Peyer's patch (tissue), 4 donors: Measurements from ENCODE around the gene CREB1. TPM values are rescaled to one million over a fixed set of nuclear protein-coding genes. Genes with fewer than 3 reads are reported as not detected.

Experiments
- DNase-seq, 3 donors: peaks; one replicate each; pipeline ENCODE4 v3.0.0-alpha.2; 2017 to 2019
- H3K27ac ChIP-seq, 4 donors: fragments of 200-600 bp; sonication (generic); one replicate each; pipeline ENCODE4 v1.5.1; 2016 to 2019
- H3K27me3 ChIP-seq, 2 donors: fragments of 200-600 bp; sonication (generic); one replicate each; pipeline ENCODE4 v1.5.1; 2019
- H3K36me3 ChIP-seq, 3 donors: fragments of 200-600 bp; sonication (generic); one replicate each; pipeline ENCODE4 v1.5.1; 2016 to 2019
- H3K4me1 ChIP-seq, 4 donors: fragments of 200-600 bp; sonication (generic); one replicate each; pipeline ENCODE4 v1.5.1; 2016 to 2019
- H3K4me3 ChIP-seq, 4 donors: fragments of 200-600 bp; sonication (generic); 1 replicate in 3 of 4; 2 replicates in 1 of 4; pipeline ENCODE4 v1.5.1; 2016 to 2019; ENCODE audit warnings: mild to moderate bottlenecking in 1 of 4
- H3K9me3 ChIP-seq, 4 donors: fragments of 200-600 bp; sonication (generic); one replicate each; pipeline ENCODE4 v1.5.1; 2016 to 2019; ENCODE audit warnings: mild to moderate bottlenecking in 1 of 4
- CTCF ChIP-seq, 6 experiments: fragments of 450-650 bp in 4 of 6; fragments of 200-600 bp in 2 of 6; sonication (generic) in 1 of 6; IDR thresholded peaks; one replicate each; pipeline ENCODE4 v1.5.1; 2017 to 2019; ENCODE audit warnings: antibody characterized with exemption in 6 of 6, mild to moderate bottlenecking in 3 of 6, moderate library complexity in 1 of 6
- POLR2A ChIP-seq, 2 donors: fragments of 450-650 bp; IDR thresholded peaks; one replicate each; pipeline ENCODE4 v1.5.1; 2017; ENCODE audit warnings: antibody characterized with exemption in 2 of 2, mild to moderate bottlenecking in 2 of 2, moderate library complexity in 2 of 2
- total RNA-seq, 4 donors: library from RNA; depleted of rRNA; stranded (reverse); fragments of >200 nt; gene quantifications; one replicate each; pipeline ENCODE4 v1.1.0, GENCODE V29; 2016

CREB1 gene
- total RNA-seq, 4 donors from 2014 or later = 27.9 to 97.4 (median 54.6) TPM

- Histone ChIP-seq H3K36me3 (peaks cover 0 to 18% (median 0%) of the 10 kb centered on the region in 3 donors), H3K4me1 (no peaks in the 10 kb centered on the region), H3K4me3 (no peak overlapping the region), H3K9me3 (no peaks in the 10 kb centered on the region), H3K27me3 (no peaks in the 10 kb centered on the region), H3K27ac (no peak overlapping the region)
- DNase-seq = no peak
- TF ChIP-seq CTCF (IDR thresholded peaks at IDR 0.05) (no peak), POLR2A (IDR thresholded peaks at IDR 0.05) (no peak)
Observed at GRCh38 chr2:207600231-207600630, 70.5 kb downstream of the CREB1 start.

- no peaks in the 10 kb centered on the region for H3K9me3 ChIP-seq
- peaks cover 0 to 13% (median 0%) of the 10 kb centered on the region in 3 donors for H3K36me3 ChIP-seq
- H3K4me1 ChIP-seq = no peaks in the 10 kb centered on the region
- DNase-seq = no peak
- H3K27ac ChIP-seq = no peak overlapping the region
- H3K27me3 ChIP-seq = no peaks in the 10 kb centered on the region
- TF ChIP-seq CTCF (IDR thresholded peaks at IDR 0.05) (no peak), POLR2A (IDR thresholded peaks at IDR 0.05) (no peak)
- H3K4me3 ChIP-seq = no peak overlapping the region
Observed at GRCh38 chr2:207601774-207602173, 72.0 kb downstream of the CREB1 start.

- Histone ChIP-seq H3K27me3 (no peaks in the 10 kb centered on the region), H3K4me3 (no peak overlapping the region), H3K9me3 (no peaks in the 10 kb centered on the region), H3K36me3 (no peaks in the 10 kb centered on the region), H3K27ac (no peak overlapping the region), H3K4me1 (no peaks in the 10 kb centered on the region)
- TF ChIP-seq CTCF (IDR thresholded peaks at IDR 0.05) (no peak), POLR2A (IDR thresholded peaks at IDR 0.05) (no peak)
- no peak for DNase-seq
Observed at GRCh38 chr2:207603486-207603885, 73.7 kb downstream of the CREB1 start.

GRCh38 chr2:207606399-207606798 lies 76.6 kb downstream of the CREB1 start:
- DNase-seq = no peak
- H3K27ac ChIP-seq = no peak overlapping the region
- TF ChIP-seq CTCF (IDR thresholded peaks at IDR 0.05) (no peak), POLR2A (IDR thresholded peaks at IDR 0.05) (no peak)

GRCh38 chr2:207606829-207607228 lies 77.1 kb downstream of the CREB1 start:
- Histone ChIP-seq H3K27ac (no peak overlapping the region), H3K9me3 (no peaks in the 10 kb centered on the region), H3K4me1 (no peaks in the 10 kb centered on the region), H3K36me3 (no peaks in the 10 kb centered on the region), H3K4me3 (no peak overlapping the region), H3K27me3 (no peaks in the 10 kb centered on the region)
- no peak for TF ChIP-seq POLR2A (IDR thresholded peaks at IDR 0.05)
- no peak for TF ChIP-seq CTCF (IDR thresholded peaks at IDR 0.05)
- DNase-seq = no peak

More at GRCh38 chr2:207606399-207606798, 76.6 kb downstream of the CREB1 start:
- no peaks in the 10 kb centered on the region for H3K36me3 ChIP-seq
- H3K4me3 ChIP-seq = no peak overlapping the region
- no peaks in the 10 kb centered on the region for H3K4me1 ChIP-seq
- H3K9me3 ChIP-seq = no peaks in the 10 kb centered on the region
- no peaks in the 10 kb centered on the region for H3K27me3 ChIP-seq

- DNase-seq = no peak
- no peaks in the 10 kb centered on the region for H3K4me1 ChIP-seq
- H3K4me3 ChIP-seq = no peak overlapping the region
- no peak overlapping the region for H3K27ac ChIP-seq
- H3K36me3 ChIP-seq = no peaks in the 10 kb centered on the region
- no peaks in the 10 kb centered on the region for H3K27me3 ChIP-seq
- no peaks in the 10 kb centered on the region for H3K9me3 ChIP-seq
- TF ChIP-seq CTCF (IDR thresholded peaks at IDR 0.05) (no peak), POLR2A (IDR thresholded peaks at IDR 0.05) (no peak)
Observed at GRCh38 chr2:207612714-207613113, 83.0 kb downstream of the CREB1 start.
